ENCODE data around the gene NRXN2.

NRXN2 gene

DNA sequence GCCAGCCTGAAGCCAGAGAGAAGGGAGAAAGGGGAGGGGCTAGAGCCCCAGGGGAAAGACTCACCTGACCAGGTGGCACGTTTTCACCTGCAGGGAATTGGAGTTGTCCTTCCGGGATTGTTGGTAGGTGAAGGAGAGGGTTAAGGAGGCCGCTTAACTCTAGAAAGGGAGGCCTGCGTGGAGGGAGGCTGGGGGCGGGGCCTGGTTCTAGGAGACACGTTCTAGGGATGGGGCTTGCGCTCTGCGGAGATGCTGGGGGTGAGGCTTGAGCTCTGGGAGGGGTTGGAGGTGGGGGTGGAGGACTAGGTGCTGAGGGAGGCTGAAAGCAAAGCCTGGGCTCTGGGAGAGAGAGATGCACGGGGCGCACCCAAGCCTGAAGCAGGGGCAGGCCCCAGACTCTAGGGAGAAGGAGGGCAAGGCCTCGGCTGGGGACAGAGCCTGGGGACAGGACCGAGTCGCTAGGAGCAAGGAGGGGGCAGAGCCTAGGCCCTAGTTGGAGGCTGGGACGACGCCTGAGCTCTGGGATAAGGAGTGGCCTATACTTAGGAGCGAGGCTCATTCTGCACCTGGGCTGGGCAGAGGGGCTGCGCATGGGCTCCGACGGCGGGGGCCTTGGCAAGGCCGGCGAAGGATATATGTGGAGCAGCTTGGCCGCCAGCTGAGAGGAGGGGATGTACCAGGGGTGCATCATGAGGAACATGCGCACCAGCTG is 18.5 kb upstream of the NRXN2 start:
- Histone ChIP-seq H3K36me3 (ENCODE audit: insufficient read depth, low read length) (no peaks in the 10 kb centered on the region), H3K27me3 (ENCODE audit: insufficient read depth, low read length) (peaks cover 54% of the 10 kb centered on the region), H3K9me3 (ENCODE audit: insufficient read depth, low read depth, low read length) (no peaks in the 10 kb centered on the region), H3K9ac (ENCODE audit: low read depth, low read length) (no peak overlapping the region), H3K4me3 (ENCODE audit: low read length) (peak overlapping the region; percentile 70), H3K4me1 (ENCODE audit: insufficient read depth, low read length) (peaks cover 16% of the 10 kb centered on the region; the same call in 1 of the 2 replicates), H3K27ac (ENCODE audit: low read depth, low read length) (no peak overlapping the region)
- 29% methylated on average over 24 of the region's 24 CpGs for WGBS

DNA sequence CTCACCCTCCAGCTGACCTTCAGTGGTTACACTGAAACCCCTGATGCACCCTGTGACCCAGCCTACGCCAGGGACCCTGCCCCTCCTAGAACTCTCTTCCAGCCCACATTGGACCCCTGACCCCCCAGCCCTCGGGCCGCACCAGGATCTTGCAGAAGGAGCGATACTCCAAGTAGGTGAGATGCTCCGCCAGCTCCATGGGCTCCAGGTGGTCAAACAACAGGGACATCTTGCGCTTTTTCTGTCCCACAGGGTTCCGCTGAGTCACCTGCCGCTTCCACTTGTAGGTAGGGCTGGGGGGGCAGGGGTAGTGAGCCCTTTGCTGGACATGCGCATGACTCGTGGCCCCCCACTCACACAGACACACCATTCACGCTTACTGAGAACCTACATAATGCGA is 16.9 kb upstream of the NRXN2 start:
- Histone ChIP-seq H3K9ac (ENCODE audit: low read depth, low read length) (no peak overlapping the region), H3K36me3 (ENCODE audit: insufficient read depth, low read length) (no peaks in the 10 kb centered on the region), H3K27ac (ENCODE audit: low read depth, low read length) (no peak overlapping the region), H3K27me3 (ENCODE audit: insufficient read depth, low read length) (peaks cover 50% of the 10 kb centered on the region), H3K4me1 (ENCODE audit: insufficient read depth, low read length) (peaks cover 16% of the 10 kb centered on the region; the same call in 1 of the 2 replicates), H3K4me3 (ENCODE audit: low read length) (no peak overlapping the region), H3K9me3 (ENCODE audit: insufficient read depth, low read depth, low read length) (no peaks in the 10 kb centered on the region)
- WGBS: 90% methylated on average over 12 of the region's 12 CpGs

GRCh38 chr11:64736654-64737053 is 13.7 kb upstream of the NRXN2 start:
- 92% methylated on average over 15 of the region's 15 CpGs for WGBS
- Histone ChIP-seq H3K9ac (ENCODE audit: low read depth, low read length) (no peak overlapping the region), H3K27ac (ENCODE audit: low read depth, low read length) (no peak overlapping the region), H3K4me3 (ENCODE audit: low read length) (no peak overlapping the region), H3K36me3 (ENCODE audit: insufficient read depth, low read length) (no peaks in the 10 kb centered on the region), H3K4me1 (ENCODE audit: insufficient read depth, low read length) (peaks cover 15% of the 10 kb centered on the region; the same call in 1 of the 2 replicates), H3K9me3 (ENCODE audit: insufficient read depth, low read depth, low read length) (no peaks in the 10 kb centered on the region), H3K27me3 (ENCODE audit: insufficient read depth, low read length) (peaks cover 22% of the 10 kb centered on the region)

GRCh38 chr11:64735725-64736259 is 12.8 kb upstream of the NRXN2 start:
- no peaks in the 10 kb centered on the region for H3K9me3 ChIP-seq (ENCODE audit: insufficient read depth, low read depth, low read length)
- no peak overlapping the region for H3K9ac ChIP-seq (ENCODE audit: low read depth, low read length)
- H3K27me3 ChIP-seq (ENCODE audit: insufficient read depth, low read length): peaks cover 13% of the 10 kb centered on the region
- H3K4me1 ChIP-seq (ENCODE audit: insufficient read depth, low read length): peaks cover 8% of the 10 kb centered on the region; the same call in 1 of the 2 replicates
- no peak overlapping the region for H3K4me3 ChIP-seq (ENCODE audit: low read length)
- WGBS: 90% methylated on average over 9 of the region's 9 CpGs
- no peaks in the 10 kb centered on the region for H3K36me3 ChIP-seq (ENCODE audit: insufficient read depth, low read length)
- no peak overlapping the region for H3K27ac ChIP-seq (ENCODE audit: low read depth, low read length)

- Histone ChIP-seq H3K9ac (ENCODE audit: low read depth, low read length) (no peak overlapping the region), H3K27ac (ENCODE audit: low read depth, low read length) (no peak overlapping the region), H3K9me3 (ENCODE audit: insufficient read depth, low read depth, low read length) (no peaks in the 10 kb centered on the region), H3K4me3 (ENCODE audit: low read length) (no peak overlapping the region), H3K27me3 (ENCODE audit: insufficient read depth, low read length) (peaks cover 6% of the 10 kb centered on the region), H3K4me1 (ENCODE audit: insufficient read depth, low read length) (peaks cover 12% of the 10 kb centered on the region), H3K36me3 (ENCODE audit: insufficient read depth, low read length) (no peaks in the 10 kb centered on the region)
- WGBS: 88% methylated on average over 22 of the region's 23 CpGs
Measured at GRCh38 chr11:64734811-64735724, 12.1 kb upstream of the NRXN2 start.

GRCh38 chr11:64731601-64732000 is 8.6 kb upstream of the NRXN2 start:
- no peak overlapping the region for H3K9ac ChIP-seq (ENCODE audit: low read depth, low read length)
- no peak overlapping the region for H3K4me3 ChIP-seq (ENCODE audit: low read length)
- H3K4me1 ChIP-seq (ENCODE audit: insufficient read depth, low read length): peaks cover 10% of the 10 kb centered on the region
- H3K36me3 ChIP-seq (ENCODE audit: insufficient read depth, low read length): no peaks in the 10 kb centered on the region
- H3K27ac ChIP-seq (ENCODE audit: low read depth, low read length): no peak overlapping the region
- no peaks in the 10 kb centered on the region for H3K9me3 ChIP-seq (ENCODE audit: insufficient read depth, low read depth, low read length)
- H3K27me3 ChIP-seq (ENCODE audit: insufficient read depth, low read length): no peaks in the 10 kb centered on the region
- 89% methylated on average over 3 of the region's 3 CpGs for WGBS

DNA sequence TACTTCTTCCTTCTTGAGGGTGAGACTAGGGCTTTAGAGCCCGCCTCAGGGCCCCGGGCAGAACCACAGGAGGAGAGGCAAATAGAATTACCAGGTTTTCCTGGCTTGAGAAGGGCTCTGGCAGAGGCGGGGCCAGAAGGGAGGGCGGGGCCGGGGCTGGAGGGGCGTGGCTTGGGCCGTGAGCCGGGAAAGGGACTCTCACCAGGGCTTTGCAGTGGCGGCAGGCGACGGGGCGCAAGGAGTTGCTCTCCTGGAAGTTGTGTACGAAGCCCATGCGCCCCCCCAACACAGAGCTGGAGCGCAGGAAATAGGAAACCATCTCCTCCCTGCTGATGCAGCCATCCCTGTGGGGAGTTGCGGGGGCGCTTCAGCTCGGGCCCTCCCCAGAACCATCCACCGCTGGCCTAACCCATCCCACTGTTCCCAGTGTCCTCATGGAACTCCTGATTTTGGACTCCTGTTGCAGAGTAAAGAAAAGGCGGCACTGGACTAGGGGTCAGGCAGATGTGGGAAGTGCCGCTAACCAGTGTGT is 6.9 kb upstream of the NRXN2 start:
- Histone ChIP-seq H3K36me3 (ENCODE audit: insufficient read depth, low read length) (no peaks in the 10 kb centered on the region), H3K27ac (ENCODE audit: low read depth, low read length) (no peak overlapping the region), H3K4me1 (ENCODE audit: insufficient read depth, low read length) (peaks cover 23% of the 10 kb centered on the region), H3K4me3 (ENCODE audit: low read length) (peak overlapping the region; percentile 35), H3K27me3 (ENCODE audit: insufficient read depth, low read length) (no peaks in the 10 kb centered on the region), H3K9ac (ENCODE audit: low read depth, low read length) (no peak overlapping the region), H3K9me3 (ENCODE audit: insufficient read depth, low read depth, low read length) (no peaks in the 10 kb centered on the region)
- 18% methylated on average over 21 of the region's 21 CpGs for WGBS

DNA sequence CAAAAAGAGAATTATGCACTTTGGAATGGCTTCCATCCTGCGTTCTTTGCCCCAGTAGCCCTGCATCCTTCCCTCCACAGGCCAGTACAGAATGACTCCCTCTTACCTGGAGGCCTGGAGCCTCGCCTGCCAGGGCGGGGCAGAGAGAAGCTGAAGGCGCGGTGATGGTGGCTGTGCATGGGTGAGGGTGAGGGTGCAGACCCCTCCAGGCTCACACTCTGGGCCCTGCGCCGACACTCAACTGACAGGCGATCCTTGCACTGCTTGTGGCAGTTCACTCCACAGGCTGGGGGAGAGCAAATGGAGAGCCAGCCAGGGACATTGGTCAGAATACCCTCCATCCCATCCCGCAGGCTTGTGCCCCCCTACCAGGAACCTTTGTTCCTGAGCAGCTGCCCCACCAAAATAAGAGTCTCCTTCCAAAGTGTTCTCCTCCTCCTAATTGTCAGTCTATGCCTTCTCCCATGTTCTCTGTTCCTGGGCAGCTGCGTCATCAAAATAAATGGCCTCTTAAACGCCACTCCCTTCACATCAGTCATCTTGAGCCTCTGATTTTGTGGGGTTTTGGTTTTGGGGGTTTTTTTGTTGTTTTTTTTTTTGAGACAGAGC is 5.9 kb upstream of the NRXN2 start:
- peaks cover 33% of the 10 kb centered on the region for H3K4me1 ChIP-seq (ENCODE audit: insufficient read depth, low read length)
- no peak overlapping the region for H3K9ac ChIP-seq (ENCODE audit: low read depth, low read length)
- no peaks in the 10 kb centered on the region for H3K36me3 ChIP-seq (ENCODE audit: insufficient read depth, low read length)
- WGBS: 92% methylated on average over 11 of the region's 11 CpGs
- H3K27me3 ChIP-seq (ENCODE audit: insufficient read depth, low read length): no peaks in the 10 kb centered on the region
- H3K9me3 ChIP-seq (ENCODE audit: insufficient read depth, low read depth, low read length): no peaks in the 10 kb centered on the region
- H3K4me3 ChIP-seq (ENCODE audit: low read length): no peak overlapping the region
- no peak overlapping the region for H3K27ac ChIP-seq (ENCODE audit: low read depth, low read length)

GRCh38 chr11:64726867-64727530 is 4.0 kb upstream of the NRXN2 start:
- H3K4me3 ChIP-seq (ENCODE audit: low read length): no peak overlapping the region
- peaks cover 34% of the 10 kb centered on the region for H3K4me1 ChIP-seq (ENCODE audit: insufficient read depth, low read length)
- no peaks in the 10 kb centered on the region for H3K9me3 ChIP-seq (ENCODE audit: insufficient read depth, low read depth, low read length)
- peaks cover 6% of the 10 kb centered on the region for H3K27me3 ChIP-seq (ENCODE audit: insufficient read depth, low read length)
- no peak overlapping the region for H3K27ac ChIP-seq (ENCODE audit: low read depth, low read length)
- H3K36me3 ChIP-seq (ENCODE audit: insufficient read depth, low read length): no peaks in the 10 kb centered on the region
- no peak overlapping the region for H3K9ac ChIP-seq (ENCODE audit: low read depth, low read length)
- WGBS: 83% methylated on average over 7 of the region's 7 CpGs

- peaks cover 34% of the 10 kb centered on the region for H3K4me1 ChIP-seq (ENCODE audit: insufficient read depth, low read length)
- 24% methylated on average over 9 of the region's 9 CpGs for WGBS
- H3K27me3 ChIP-seq (ENCODE audit: insufficient read depth, low read length): peaks cover 14% of the 10 kb centered on the region
- H3K9me3 ChIP-seq (ENCODE audit: insufficient read depth, low read depth, low read length): no peaks in the 10 kb centered on the region
- no peak overlapping the region for H3K4me3 ChIP-seq (ENCODE audit: low read length)
- 0 out of 2 replicates have a peak overlapping the region, but pooled peaks have one; percentile 36 for H3K27ac ChIP-seq (ENCODE audit: low read depth, low read length)
- no peak overlapping the region for H3K9ac ChIP-seq (ENCODE audit: low read depth, low read length)
- no peaks in the 10 kb centered on the region for H3K36me3 ChIP-seq (ENCODE audit: insufficient read depth, low read length)
Measured at GRCh38 chr11:64726211-64726641, 3.2 kb upstream of the NRXN2 start.
